Peyer's patch (tissue), 4 donors: ENCODE results near the gene C1orf35.

Experiments
- POLR2A ChIP-seq, 2 donors: fragments of 450-650 bp; IDR thresholded peaks; one replicate each; pipeline ENCODE4 v1.5.1; 2017; ENCODE audit warnings: antibody characterized with exemption in 2 of 2, mild to moderate bottlenecking in 2 of 2, moderate library complexity in 2 of 2
- TF ChIP-seq, protein P1 (sequence below), 6 experiments: fragments of 450-650 bp in 4 of 6; fragments of 200-600 bp in 2 of 6; sonication (generic) in 1 of 6; IDR thresholded peaks; one replicate each; pipeline ENCODE4 v1.5.1; 2017 to 2019; ENCODE audit warnings: antibody characterized with exemption in 6 of 6, mild to moderate bottlenecking in 3 of 6, moderate library complexity in 1 of 6

GRCh38 chr1:228098323-228098931 is 4.7 kb downstream of the C1orf35 start:
- TF ChIP-seq, protein P1, sequence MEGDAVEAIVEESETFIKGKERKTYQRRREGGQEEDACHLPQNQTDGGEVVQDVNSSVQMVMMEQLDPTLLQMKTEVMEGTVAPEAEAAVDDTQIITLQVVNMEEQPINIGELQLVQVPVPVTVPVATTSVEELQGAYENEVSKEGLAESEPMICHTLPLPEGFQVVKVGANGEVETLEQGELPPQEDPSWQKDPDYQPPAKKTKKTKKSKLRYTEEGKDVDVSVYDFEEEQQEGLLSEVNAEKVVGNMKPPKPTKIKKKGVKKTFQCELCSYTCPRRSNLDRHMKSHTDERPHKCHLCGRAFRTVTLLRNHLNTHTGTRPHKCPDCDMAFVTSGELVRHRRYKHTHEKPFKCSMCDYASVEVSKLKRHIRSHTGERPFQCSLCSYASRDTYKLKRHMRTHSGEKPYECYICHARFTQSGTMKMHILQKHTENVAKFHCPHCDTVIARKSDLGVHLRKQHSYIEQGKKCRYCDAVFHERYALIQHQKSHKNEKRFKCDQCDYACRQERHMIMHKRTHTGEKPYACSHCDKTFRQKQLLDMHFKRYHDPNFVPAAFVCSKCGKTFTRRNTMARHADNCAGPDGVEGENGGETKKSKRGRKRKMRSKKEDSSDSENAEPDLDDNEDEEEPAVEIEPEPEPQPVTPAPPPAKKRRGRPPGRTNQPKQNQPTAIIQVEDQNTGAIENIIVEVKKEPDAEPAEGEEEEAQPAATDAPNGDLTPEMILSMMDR (IDR thresholded peaks at IDR 0.05): no peak
- no peak for TF ChIP-seq POLR2A (IDR thresholded peaks at IDR 0.05)
